ENCODE data around the gene TRIM28.

Gene TRIM28

GRCh38 chr19:58514564-58515022 lies 29.3 kb upstream of the TRIM28 start:
- H3K4me1 Mint-ChIP-seq: peaks cover 32 to 59% of the 10 kb centered on the region in 2 donors
- no peak for ATAC-seq (replicated peaks)
- H3K27ac Mint-ChIP-seq: peak overlapping the region; percentile 96
- H3K36me3 Mint-ChIP-seq: peaks cover 13 to 36% of the 10 kb centered on the region in 2 donors
- no peak for DNase-seq
- H3K27me3 Mint-ChIP-seq: no peaks in the 10 kb centered on the region
- H3K4me3 Mint-ChIP-seq: peak overlapping the region; percentile 91 to 93
- no peaks in the 10 kb centered on the region for H3K9me3 Mint-ChIP-seq

DNA sequence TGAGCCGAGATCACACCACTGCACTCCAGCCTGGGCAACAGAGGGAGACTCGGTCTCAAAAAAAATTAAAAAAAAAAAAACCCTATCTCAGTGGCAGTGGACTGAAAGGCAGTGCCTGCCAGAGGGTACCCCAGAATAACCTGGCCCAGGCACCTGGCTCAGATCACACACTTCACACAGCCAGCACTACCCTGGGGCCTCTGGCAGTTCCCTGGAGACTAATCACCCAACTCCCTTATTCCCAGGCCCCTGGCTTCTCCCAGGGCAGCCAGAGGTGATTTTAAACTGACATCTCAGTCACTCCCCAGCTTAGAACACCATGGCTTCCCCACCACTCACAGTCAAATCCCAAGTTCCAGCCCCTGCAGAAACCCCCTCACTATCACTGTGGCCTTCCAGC lies 28.6 kb upstream of the TRIM28 start:
- ATAC-seq (replicated peaks) (no peak), DNase-seq (no peak)
- H3K36me3 Mint-ChIP-seq: peaks cover 13 to 33% of the 10 kb centered on the region in 2 donors
- H3K4me1 Mint-ChIP-seq: peaks cover 37 to 66% of the 10 kb centered on the region in 2 donors
- peak overlapping the region; percentile 84 for H3K27ac Mint-ChIP-seq
- no peaks in the 10 kb centered on the region for H3K9me3 Mint-ChIP-seq
- peak overlapping the region; percentile 82 for H3K4me3 Mint-ChIP-seq
- no peaks in the 10 kb centered on the region for H3K27me3 Mint-ChIP-seq

DNA sequence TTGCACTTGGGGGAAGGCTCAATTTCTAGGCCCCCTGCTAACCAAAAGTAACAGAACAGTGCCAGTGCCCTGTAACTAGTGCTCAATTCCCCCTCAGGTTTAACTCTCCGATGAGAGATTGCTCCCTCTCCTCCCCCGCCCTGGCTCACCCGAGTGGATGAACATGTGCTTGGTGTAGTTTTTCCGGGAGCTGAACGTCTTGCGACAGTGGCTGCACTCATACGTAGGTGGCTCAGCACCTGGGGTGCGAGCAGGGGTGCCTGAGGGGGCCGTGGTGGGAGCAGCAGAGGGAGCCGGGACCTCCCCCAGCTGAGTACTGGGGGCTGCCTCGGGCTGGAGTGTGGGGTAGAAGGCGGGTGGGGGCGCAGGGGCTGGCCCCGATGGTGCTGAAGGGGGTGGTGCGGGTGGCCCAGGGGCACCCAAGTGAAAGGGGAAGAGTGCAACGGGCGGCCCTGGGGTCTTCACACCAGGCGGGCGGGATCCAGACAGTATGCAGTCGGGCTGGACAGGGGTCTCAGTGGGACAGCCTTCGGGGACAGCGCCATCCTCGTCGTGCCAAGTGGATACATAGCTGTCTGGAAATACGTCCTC lies 27.5 kb upstream of the TRIM28 start:
- peak overlapping the region in 1 of 2 donors; percentile 82 for H3K4me3 Mint-ChIP-seq
- ATAC-seq (replicated peaks) (no peak), DNase-seq (no peak)
- H3K9me3 Mint-ChIP-seq: no peaks in the 10 kb centered on the region
- H3K27ac Mint-ChIP-seq: peak overlapping the region; percentile 84
- H3K36me3 Mint-ChIP-seq: peaks cover 13 to 33% of the 10 kb centered on the region in 2 donors
- no peaks in the 10 kb centered on the region for H3K27me3 Mint-ChIP-seq
- peaks cover 41 to 71% of the 10 kb centered on the region in 2 donors for H3K4me1 Mint-ChIP-seq

DNA sequence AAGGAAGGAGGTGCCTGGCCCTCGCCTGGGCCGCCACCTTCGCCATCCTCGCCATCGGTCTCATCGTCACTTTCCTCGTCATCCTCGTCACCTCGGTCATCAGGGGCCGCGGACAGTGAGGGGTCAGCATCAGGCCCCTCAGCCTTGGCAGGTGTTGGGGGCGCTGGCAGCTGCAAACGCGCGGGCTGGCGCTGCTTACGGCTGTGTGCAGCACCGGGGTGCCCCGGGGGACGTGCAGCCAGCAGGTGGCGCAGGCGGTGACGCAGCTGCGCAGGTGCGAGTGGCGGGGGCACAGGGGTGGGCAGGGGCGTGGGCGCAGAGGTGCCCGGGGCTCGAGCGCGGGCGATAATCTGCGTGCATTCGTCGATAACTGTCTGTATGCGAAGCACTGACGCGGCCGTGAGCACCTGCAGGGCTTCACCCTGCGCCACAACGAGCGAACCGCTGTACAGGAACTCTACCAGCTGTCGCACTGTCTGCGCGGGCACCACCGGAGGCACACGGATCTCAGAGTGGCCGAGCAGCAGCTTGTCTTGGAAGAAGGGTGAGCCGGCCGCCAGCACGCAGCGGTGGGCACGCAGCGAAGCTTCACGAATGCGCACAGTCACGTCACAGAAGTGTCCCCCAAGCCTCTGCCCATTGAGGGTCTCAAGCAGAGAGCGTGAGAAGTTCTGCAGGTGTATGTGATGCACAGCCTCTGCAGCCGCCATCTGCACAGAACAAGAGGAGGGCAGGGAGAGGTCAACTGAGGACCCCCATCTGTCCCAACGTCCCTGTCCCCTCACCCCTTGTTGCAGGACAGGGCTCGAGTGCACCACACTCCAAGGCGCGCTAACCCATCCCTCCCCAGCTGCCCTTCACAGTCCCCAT lies 26.7 kb upstream of the TRIM28 start:
- Mint-ChIP-seq H3K4me1 (peaks cover 41 to 71% of the 10 kb centered on the region in 2 donors), H3K9me3 (no peaks in the 10 kb centered on the region)

DNA sequence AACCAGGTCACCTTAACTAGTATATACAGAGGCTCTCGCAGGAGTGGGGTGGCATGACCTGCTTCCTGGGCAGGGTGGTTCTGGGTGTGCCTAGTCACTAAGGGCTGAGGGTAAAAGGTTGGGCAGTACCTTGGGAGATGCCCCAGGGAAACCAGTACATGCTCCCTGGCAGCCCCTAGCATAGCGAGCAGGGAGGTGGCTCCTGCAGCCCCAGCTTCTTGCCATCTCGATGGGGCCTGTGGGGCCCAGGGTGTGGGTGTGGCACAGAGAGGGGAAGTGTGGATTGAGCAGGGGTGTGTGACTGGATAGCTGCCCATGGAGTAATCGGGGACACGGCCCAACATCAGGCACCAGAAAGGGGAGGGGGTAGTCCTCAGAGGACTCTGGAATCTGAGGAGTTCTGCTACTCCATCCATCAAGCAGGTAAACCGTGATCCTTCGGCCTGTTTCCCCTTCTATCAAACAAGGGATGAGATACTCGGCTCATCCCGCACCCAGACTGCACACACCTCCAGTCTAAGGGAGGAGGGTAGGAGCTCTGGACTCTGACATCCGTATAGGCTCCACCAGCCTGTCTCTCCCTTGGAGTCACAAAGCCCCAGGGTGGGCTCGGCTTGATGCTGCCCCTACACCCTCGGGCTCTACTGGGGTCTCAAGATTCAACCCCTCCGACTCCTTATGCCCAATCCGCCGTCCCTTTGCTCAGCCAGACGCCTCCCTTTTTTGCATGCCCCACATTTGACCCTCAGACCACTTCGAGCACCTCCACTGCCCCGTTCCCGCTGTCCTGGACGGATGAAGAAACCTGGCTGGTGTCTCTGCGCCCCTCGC lies 25.4 kb upstream of the TRIM28 start:
- H3K4me3 Mint-ChIP-seq: peak overlapping the region; percentile 92 to 98
- H3K9me3 Mint-ChIP-seq: no peaks in the 10 kb centered on the region
- peaks cover 13 to 33% of the 10 kb centered on the region in 2 donors for H3K36me3 Mint-ChIP-seq
- ATAC-seq (replicated peaks) (no peak), DNase-seq (no peak)
- H3K27ac Mint-ChIP-seq: peak overlapping the region; percentile 95
- H3K4me1 Mint-ChIP-seq: peaks cover 38 to 63% of the 10 kb centered on the region in 2 donors
- no peaks in the 10 kb centered on the region for H3K27me3 Mint-ChIP-seq

More for the DNA sequence above, 26.7 kb upstream of the TRIM28 start:
- ATAC-seq (replicated peaks) (no peak), DNase-seq (no peak)
- peak overlapping the region in 1 of 2 donors; percentile 11 for H3K4me3 Mint-ChIP-seq
- H3K36me3 Mint-ChIP-seq: peaks cover 13 to 33% of the 10 kb centered on the region in 2 donors
- H3K27ac Mint-ChIP-seq: no peak overlapping the region
- no peaks in the 10 kb centered on the region for H3K27me3 Mint-ChIP-seq

- Mint-ChIP-seq H3K36me3 (peaks cover 11 to 33% of the 10 kb centered on the region in 2 donors), H3K9me3 (no peaks in the 10 kb centered on the region), H3K4me3 (peak overlapping the region; percentile 92 to 98), H3K4me1 (peaks cover 36 to 57% of the 10 kb centered on the region in 2 donors), H3K27ac (peak overlapping the region; percentile 95), H3K27me3 (no peaks in the 10 kb centered on the region)
- peak; percentile 6 to 9 for ATAC-seq (replicated peaks)
- DNase-seq: no peak
Measured at GRCh38 chr19:58519087-58519354, 24.8 kb upstream of the TRIM28 start.

DNA sequence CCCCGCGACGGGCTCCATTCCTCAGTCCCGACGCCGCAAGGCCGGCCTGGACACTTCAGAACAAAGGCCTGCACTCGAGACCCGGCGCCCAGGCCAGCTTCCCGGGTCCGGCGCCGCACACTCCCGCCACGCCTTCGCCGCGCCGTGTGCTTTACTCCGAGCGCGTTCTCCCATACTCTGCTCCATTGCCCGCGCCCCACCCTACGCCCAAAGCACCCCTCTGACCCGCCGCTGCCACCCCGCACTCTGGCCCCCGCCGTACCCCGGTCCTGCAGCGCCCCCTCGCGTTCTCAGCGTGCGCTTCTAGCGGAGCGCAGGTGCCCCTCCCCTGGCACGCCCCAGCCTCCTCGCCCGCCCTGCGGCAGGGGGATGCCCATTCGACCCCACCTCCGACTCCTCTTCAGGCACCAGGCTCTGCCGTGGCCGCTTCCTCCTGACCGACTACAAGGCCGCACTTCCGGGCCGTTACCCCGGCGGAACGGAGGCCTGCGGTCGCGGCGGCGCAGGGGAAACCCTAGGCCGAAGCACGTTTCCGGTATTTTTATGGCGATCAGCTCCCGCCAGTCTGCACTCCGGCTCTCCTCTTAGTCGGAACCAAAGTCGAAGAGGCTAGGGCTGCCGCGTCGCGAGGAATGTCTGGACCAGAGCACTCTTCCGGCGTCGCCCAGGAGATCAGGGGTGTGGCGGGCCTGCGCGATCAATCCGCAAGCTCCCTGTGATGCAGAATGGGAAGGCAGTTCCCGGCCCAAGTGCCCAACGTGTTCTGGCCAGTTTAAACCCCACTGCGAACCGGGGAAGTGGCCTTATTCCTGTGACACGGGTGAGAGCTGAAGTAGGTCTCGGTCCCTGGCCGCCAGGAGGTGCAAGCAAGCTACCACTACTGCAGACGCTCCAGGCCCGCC lies 24.3 kb upstream of the TRIM28 start, which contains the start of gene ZBTB45:
Gene ZBTB45, minus strand, starts transcription at position 456 of the 902 bp plus-strand sequence. CDS start 2,137 bp downstream, outside the sequence.
- H3K36me3 Mint-ChIP-seq: peaks cover 9 to 29% of the 10 kb centered on the region in 2 donors
- H3K27me3 Mint-ChIP-seq: no peaks in the 10 kb centered on the region
- peak; percentile 85 to 88 for ATAC-seq (replicated peaks)
- peak; percentile 97 for DNase-seq
- peak within 1 kb of the TSS; percentile 92 to 98 for H3K4me3 Mint-ChIP-seq
- peaks cover 35 to 52% of the 10 kb centered on the region in 2 donors for H3K4me1 Mint-ChIP-seq
- no peaks in the 10 kb centered on the region for H3K9me3 Mint-ChIP-seq
- H3K27ac Mint-ChIP-seq: peak within 1 kb of the TSS; percentile 95

GRCh38 chr19:58520257-58520599 lies 23.6 kb upstream of the TRIM28 start:
- peaks cover 9 to 26% of the 10 kb centered on the region in 2 donors for H3K36me3 Mint-ChIP-seq
- H3K27ac Mint-ChIP-seq: peak overlapping the region; percentile 95
- ATAC-seq (replicated peaks) (no peak), DNase-seq (no peak)
- peaks cover 33 to 45% of the 10 kb centered on the region in 2 donors for H3K4me1 Mint-ChIP-seq
- peak overlapping the region; percentile 92 to 98 for H3K4me3 Mint-ChIP-seq
- H3K9me3 Mint-ChIP-seq: no peaks in the 10 kb centered on the region
- no peaks in the 10 kb centered on the region for H3K27me3 Mint-ChIP-seq

DNA sequence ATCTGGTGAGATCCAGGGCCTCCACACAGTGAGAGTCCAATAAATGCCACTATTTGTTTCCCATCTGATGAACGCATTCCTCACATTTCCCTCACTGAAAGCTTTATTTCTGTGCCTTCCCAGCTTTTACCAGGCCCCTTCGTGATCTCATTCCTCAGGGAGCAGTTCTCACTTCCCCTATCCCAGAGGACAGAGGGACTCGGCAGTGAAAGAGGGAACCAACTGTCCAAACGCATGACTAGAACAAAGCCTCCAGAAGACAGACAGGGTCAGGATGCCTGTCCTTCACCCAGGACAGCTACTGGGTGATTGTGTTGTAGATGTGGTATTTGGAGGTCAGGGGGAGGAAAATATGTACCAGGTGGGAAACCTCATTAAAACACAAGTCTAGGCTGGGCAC lies 22.2 kb upstream of the TRIM28 start:
- Mint-ChIP-seq H3K27ac (peak overlapping the region; percentile 78), H3K4me3 (no peak overlapping the region), H3K36me3 (peaks cover 2 to 16% of the 10 kb centered on the region in 2 donors), H3K4me1 (peaks cover 22 to 33% of the 10 kb centered on the region in 2 donors), H3K9me3 (no peaks in the 10 kb centered on the region), H3K27me3 (no peaks in the 10 kb centered on the region)
- DNase-seq: no peak
- no peak for ATAC-seq (replicated peaks)

DNA sequence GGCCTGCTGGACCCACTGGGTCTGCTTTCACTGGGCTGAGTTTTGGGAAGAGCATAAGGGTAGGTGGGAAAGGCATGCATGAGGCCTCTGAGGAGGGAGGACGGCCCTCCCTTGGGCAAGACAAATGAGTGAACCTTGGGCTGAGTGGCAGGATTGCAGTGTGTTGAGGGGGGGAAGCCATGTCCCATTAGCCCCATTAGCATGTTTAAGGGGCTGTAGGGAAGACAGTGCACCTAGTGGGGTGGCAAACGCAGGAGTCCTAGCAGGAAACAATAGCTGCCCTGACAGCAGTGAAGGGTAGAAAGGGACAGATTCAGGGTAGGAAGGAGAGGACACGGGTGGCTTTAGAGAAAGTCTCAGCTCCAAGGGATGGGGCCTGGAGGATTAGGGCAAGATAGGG lies 21.2 kb upstream of the TRIM28 start:
- no peak overlapping the region for H3K27ac Mint-ChIP-seq
- no peak for DNase-seq
- ATAC-seq (replicated peaks): no peak
- peaks cover 0 to 5% of the 10 kb centered on the region in 2 donors for H3K27me3 Mint-ChIP-seq
- H3K9me3 Mint-ChIP-seq: no peaks in the 10 kb centered on the region
- peaks cover 20 to 30% of the 10 kb centered on the region in 2 donors for H3K4me1 Mint-ChIP-seq
- peaks cover 2 to 11% of the 10 kb centered on the region in 2 donors for H3K36me3 Mint-ChIP-seq
- H3K4me3 Mint-ChIP-seq: no peak overlapping the region

DNA sequence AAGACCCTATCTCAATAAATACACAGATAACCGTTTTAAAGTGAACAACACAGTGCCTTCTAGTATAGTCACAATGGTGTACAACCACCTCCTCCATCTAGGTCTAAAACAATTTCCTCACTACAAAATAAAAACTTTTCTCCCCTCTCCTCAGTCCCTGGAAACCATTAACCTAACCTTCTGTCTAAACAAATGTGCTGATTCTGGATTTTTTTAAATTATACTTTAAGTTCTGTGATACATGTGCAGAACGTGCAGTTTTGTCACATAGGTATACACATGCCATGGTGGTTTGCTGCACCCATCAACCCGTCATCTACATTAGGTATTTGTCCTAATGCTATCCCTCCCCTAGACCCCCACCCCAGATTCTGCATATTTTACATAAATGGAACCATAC lies 14.5 kb upstream of the TRIM28 start:
- DNase-seq: no peak
- no peaks in the 10 kb centered on the region for H3K9me3 Mint-ChIP-seq
- H3K4me3 Mint-ChIP-seq: no peak overlapping the region
- ATAC-seq (replicated peaks): no peak
- H3K36me3 Mint-ChIP-seq: no peaks in the 10 kb centered on the region
- no peak overlapping the region for H3K27ac Mint-ChIP-seq
- H3K27me3 Mint-ChIP-seq: peaks cover 0 to 5% of the 10 kb centered on the region in 2 donors
- peaks cover 5 to 16% of the 10 kb centered on the region in 2 donors for H3K4me1 Mint-ChIP-seq

- ATAC-seq (replicated peaks) (peak in 1 of 2 donors; percentile 36), DNase-seq (no peak)
- no peaks in the 10 kb centered on the region for H3K9me3 Mint-ChIP-seq
- H3K27ac Mint-ChIP-seq: no peak overlapping the region
- no peaks in the 10 kb centered on the region for H3K36me3 Mint-ChIP-seq
- peaks cover 8 to 10% of the 10 kb centered on the region in 2 donors for H3K27me3 Mint-ChIP-seq
- H3K4me1 Mint-ChIP-seq: peaks cover 5 to 16% of the 10 kb centered on the region in 2 donors
- H3K4me3 Mint-ChIP-seq: no peak overlapping the region
Measured at GRCh38 chr19:58531034-58531840, 12.6 kb upstream of the TRIM28 start.

- no peak for DNase-seq
Measured at GRCh38 chr19:58535857-58536256, 8.0 kb upstream of the TRIM28 start.

More at GRCh38 chr19:58535857-58536256, 8.0 kb upstream of the TRIM28 start:
- Mint-ChIP-seq H3K27me3 (peaks cover 27 to 28% of the 10 kb centered on the region in 2 donors), H3K36me3 (no peaks in the 10 kb centered on the region), H3K4me3 (no peak overlapping the region), H3K27ac (no peak overlapping the region), H3K4me1 (peaks cover 13 to 29% of the 10 kb centered on the region in 2 donors), H3K9me3 (no peaks in the 10 kb centered on the region)
- ATAC-seq (replicated peaks): no peak
